Spleen (tissue), 7 donors: ENCODE measurements around the gene ZNF672.

ENCODE experiments used
- POLR2A ChIP-seq, 3 donors: fragments of 450-650 bp; IDR thresholded peaks; one replicate each; pipeline ENCODE4 v1.5.1; 2017; ENCODE audit warnings: antibody characterized with exemption in 3 of 3, mild to moderate bottlenecking in 1 of 3
- TF ChIP-seq, protein P1 (sequence below), 11 experiments: fragments of 200-600 bp in 7 of 11; fragments of 450-650 bp in 4 of 11; sonication (generic) in 4 of 11; IDR thresholded peaks in 8 of 11; conservative IDR thresholded peaks in 3 of 11; 1 replicate in 7 of 11; 2 replicates in 4 of 11; pipeline versions ENCODE4 v1.4.0 to v1.8.0; 2016 to 2021; ENCODE audit warnings: antibody characterized with exemption in 11 of 11, inconsistent platforms in 4 of 11, mild to moderate bottlenecking in 1 of 11
- donor health status: DM: no; HTN: no; CAD: no; lungs with moderate emphysema.
- donor health status: DM: no; HTN: no; CAD: no.
- donor health status: DM: no; HTN: no; CAD: no.

DNA sequence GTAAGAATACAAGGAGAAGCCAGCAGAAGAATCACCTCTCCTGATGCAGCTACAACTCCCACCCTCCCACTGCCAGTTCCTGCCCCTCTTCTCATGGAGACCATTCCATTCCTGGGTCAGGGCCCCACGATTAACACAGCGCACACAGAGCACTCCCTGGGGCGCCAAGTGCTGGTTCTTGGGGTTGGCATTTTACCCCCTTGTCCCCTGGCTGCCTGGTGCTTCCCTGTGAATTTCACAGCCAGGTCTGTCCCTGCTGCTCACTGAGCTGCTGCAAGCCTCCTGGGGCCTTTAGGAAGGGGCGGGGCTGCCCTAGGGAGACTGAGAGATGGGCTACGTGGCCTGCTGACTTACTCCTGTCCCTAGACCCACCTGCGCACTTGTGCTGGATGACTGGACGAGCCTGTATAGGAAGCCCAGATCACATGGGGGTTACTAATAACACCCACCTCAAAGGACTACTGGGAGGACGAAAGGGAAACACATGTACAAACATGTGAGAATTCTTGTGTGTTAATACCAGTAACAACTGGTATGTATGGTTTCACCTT lies 4.8 kb downstream of the ZNF672 start:
- TF ChIP-seq, protein P1, sequence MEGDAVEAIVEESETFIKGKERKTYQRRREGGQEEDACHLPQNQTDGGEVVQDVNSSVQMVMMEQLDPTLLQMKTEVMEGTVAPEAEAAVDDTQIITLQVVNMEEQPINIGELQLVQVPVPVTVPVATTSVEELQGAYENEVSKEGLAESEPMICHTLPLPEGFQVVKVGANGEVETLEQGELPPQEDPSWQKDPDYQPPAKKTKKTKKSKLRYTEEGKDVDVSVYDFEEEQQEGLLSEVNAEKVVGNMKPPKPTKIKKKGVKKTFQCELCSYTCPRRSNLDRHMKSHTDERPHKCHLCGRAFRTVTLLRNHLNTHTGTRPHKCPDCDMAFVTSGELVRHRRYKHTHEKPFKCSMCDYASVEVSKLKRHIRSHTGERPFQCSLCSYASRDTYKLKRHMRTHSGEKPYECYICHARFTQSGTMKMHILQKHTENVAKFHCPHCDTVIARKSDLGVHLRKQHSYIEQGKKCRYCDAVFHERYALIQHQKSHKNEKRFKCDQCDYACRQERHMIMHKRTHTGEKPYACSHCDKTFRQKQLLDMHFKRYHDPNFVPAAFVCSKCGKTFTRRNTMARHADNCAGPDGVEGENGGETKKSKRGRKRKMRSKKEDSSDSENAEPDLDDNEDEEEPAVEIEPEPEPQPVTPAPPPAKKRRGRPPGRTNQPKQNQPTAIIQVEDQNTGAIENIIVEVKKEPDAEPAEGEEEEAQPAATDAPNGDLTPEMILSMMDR (IDR thresholded peaks at IDR 0.05 in 8 of 11, conservative IDR thresholded peaks at IDR 0.05 in 3 of 11) = no peak
- no peak for TF ChIP-seq POLR2A (IDR thresholded peaks at IDR 0.05)
